Activated CD8-positive, alpha-beta memory T cell treated with anti-CD3 and anti-CD28 coated beads, Interleukin-2, amount 50 U/mL, for 4 hours (primary cell): ENCODE data around the gene MLPH.

Source experiments
- DNase-seq: peaks from one replicate; pipeline ENCODE4 v3.0.0-alpha.2; 2020

The MLPH gene

GRCh38 chr2:237571551-237571950 is 84.5 kb downstream of the MLPH start:
- no peak for DNase-seq

- peak; percentile 88 for DNase-seq
Observed at GRCh38 chr2:237572021-237572741, 85.1 kb downstream of the MLPH start.

- DNase-seq, result no peak
Observed at GRCh38 chr2:237572742-237573101, 85.7 kb downstream of the MLPH start.

DNA sequence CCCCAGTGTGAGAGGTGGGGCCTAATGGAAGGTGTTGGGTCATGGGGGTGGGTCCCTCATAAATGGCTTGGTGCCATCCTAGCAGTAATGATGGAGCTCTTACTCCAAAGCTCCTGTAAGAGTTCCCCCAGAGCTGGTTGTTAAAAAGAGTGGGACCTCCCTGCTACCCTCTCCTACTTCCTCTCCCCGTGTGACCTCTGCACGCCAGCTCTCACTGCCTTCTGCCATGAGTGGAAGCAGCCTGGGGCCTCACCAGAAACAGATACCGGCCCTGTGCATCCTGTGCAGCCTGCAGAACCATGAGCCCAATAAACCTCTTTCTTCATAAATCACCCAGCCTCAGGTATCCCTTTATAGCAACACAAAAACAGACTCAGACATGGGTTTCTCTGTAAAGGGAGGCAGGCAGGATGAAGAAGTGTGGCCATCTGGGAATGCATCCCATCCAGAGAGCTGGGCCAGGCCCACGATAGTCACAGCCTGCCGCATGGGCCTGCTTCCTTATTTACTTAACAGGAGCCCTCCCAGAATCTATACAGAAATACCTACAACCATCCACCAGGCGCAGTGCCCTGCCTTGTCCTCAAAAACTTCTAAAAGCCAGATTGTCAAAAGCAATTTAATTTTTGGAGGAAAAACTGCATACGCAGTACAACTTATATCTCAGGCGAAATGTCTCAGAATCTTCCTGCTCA is 86.8 kb downstream of the MLPH start:
- DNase-seq, result no peak

DNA sequence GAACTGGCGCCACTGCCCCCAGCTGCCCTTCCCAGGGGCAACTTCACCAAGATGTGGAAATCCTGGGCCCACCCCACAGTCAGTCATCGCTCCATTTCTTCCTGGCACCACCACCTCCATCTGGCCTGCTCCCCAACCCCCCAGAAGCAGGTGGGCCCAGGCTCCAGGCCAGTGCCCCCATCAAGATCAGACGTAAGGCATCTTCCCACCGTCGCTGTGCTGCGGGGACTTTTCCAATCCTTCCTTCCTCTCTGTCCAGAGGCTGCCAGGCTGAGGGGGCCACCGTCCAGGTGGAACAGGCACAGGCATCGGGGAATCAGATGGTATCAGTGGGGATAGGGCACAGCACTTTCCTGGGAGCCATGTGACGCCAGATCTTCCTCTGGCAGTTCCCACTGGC is 87.4 kb downstream of the MLPH start:
- DNase-seq, result no peak

DNA sequence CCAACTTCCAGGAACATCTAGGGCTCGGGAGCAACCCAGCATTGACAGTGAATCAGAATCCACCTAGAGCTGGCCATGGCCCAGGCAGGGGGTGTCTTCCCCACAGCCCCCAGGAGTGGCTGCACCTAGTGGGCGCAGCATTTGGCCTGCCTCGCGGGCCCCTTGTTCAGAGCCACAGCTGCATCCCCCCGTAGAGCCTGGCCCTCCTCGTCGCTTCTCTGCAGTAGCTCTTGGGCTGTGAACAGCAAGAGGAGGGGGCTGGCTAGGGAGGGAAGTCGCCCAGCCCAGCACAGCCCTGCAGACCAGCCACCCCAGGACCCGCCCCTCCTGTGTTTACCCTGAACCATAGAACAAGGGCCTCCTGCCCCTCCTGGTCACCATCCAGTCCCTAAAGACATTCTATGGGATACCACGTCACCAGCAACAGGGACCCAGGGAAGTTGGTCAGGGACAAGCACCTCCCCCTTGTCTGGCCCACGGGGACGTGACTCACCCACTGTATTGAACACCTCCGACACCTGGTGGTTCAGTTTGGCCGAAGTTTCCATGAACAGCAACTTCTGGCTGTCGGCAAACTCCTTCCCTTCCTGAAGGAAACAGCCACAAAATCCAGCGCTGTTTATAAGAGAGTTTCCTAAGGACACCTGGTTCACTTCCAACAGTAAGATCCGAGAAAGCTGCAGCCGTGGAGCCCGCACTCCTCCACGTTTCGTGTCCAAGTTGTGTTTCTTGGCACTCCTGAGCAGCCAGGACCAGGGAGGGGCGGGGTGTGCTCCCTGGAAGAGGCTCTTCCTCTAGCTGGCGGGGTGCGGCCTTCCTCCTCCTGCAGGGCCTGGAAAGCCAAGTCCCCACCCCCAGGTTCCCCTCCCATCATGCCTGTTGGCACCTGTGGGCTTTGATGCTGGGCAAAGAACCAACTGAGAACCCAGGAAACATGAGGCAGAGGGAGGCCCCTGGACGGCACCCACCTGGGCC is 88.1 kb downstream of the MLPH start:
- no peak for DNase-seq

DNA sequence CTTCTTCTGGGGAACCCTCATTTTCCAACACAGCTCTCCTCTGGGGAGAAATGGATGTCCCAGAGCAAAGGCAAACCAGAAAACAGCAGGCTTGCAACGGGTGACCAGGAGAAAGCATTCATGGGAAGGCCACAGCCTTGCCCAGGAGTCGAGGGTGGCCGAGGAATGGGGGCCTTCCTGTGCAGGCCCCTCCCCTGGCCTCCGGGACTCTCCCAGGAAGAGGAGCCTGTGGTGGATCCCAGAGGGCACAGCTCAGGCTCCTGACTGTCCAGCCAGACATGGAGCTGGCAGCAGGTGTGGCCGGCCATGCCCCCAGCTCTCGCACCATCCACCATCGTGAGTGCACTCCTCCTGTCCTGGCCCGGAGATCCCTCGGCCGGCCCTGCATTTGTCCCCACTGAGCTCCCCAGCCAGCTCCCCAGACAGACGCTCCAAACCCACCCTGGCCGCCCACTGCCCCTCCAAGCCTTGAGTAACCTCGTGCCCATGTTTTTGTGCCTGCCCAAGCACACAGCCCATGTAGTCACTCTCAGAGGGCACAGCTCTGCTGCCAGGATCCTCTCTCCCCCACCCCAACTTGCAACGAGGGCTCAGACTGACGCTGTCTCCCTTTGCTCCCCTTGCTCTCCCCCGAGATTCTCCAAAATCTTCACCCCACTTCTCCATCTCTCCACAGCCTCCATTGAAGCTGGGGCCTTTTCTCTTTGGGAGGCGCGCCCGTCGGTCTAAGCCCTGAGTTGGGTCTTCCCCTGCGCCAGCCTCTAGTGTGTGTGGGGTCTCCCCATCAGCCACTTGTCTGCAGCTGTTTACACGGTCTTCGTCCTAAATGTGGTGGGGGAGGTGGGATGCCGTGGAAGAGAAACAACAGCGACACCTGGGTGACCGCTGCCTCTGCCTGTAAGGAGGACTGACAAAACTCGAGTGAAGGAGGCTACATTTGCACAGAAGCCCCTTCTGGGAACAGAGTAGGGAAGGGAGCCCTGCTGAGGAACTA is 89.1 kb downstream of the MLPH start:
- no peak for DNase-seq

GRCh38 chr2:237576974-237577373 is 89.9 kb downstream of the MLPH start:
- no peak for DNase-seq

GRCh38 chr2:237577458-237577857 is 90.4 kb downstream of the MLPH start:
- DNase-seq, result no peak

GRCh38 chr2:237577956-237578870 is 91.2 kb downstream of the MLPH start:
- no peak for DNase-seq

DNA sequence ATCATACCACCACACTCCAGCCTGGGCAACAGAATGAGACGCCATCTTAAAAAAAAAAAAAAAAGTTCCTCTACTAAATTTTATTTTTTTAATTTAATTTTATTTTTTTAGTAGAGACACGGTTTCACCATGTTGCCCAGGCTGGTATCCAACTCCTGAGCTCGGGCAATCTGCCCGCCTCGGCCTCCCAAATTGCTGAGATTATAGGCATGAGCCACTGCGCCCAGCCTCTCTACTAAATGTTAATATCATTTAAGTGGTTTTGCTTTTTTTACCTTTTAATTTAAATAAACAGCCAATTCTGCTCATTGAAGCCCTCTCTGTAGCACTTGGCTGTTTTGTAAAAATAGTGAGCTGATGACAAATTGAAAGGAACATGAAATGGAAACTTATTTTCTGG is 94.3 kb downstream of the MLPH start:
- no peak for DNase-seq

- peak; percentile 44 for DNase-seq
Observed at GRCh38 chr2:237581751-237582746, 95.0 kb downstream of the MLPH start.

GRCh38 chr2:237583385-237584295 is 96.6 kb downstream of the MLPH start:
- DNase-seq, result no peak

GRCh38 chr2:237585590-237586221 is 98.7 kb downstream of the MLPH start:
- no peak for DNase-seq

GRCh38 chr2:237588044-237588696 is 101.1 kb downstream of the MLPH start:
- no peak for DNase-seq

DNA sequence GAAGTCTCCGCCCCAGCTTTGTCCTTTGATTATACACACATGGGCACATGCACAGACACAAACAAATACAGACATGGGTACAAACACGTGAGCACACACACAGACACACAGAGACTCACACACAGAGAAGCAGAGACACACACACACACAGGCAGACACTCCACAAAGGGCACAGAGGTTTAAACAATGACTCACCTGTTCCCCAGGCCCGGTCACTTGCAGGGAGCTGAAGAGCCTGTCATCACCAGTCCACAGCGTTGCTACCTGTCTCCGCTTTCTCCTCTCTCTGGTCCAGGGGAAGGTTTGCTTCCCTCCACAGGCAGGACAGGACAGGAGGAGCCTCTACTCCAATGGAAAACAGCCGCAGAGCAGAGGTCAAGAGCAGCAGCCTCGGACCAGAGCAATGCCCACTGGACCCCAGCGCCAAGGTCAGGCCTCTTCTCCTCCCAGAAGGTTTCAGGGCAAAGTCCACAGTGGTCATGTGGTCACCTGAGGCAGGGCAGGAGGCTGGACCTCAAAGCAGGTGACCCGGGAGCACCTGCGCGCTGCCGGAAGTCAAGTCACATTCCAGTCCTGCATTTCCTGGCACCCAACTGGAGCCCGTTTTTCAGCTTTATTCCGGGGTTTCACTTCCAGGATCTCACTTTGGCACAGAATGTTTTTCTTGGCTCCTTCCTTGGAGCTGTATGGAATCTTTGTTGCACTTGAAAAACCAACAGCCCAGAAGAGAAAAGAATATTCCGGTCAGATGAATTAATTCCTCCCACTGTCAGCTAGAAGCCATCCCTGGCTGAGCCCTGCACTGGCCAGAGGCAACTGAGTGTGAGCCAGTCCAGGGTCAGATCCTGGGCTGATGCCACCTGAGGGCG is 103.5 kb downstream of the MLPH start, which contains the start of gene RAB17:
Gene RAB17, minus strand, starts transcription at position 463 of the 869 bp plus-strand sequence. CDS start 4,580 bp downstream, outside the sequence.
- no peak for DNase-seq
